Nephron (organoid): ENCODE measurements around the gene USF3.

Experiments used
- H3K27ac Mint-ChIP-seq, 3 experiments: 2 replicates each; pipeline ENCODE4 v1.8.0; 2020; ENCODE audit warnings: mixed read lengths in 3 of 3, mild to moderate bottlenecking in 2 of 3, moderate library complexity in 1 of 3
- H3K27me3 Mint-ChIP-seq: 2 replicates; pipeline ENCODE4 v1.8.0; 2021; ENCODE audit warnings: low read depth, mild to moderate bottlenecking, moderate library complexity, mixed read lengths
- H3K36me3 Mint-ChIP-seq: 2 replicates; pipeline ENCODE4 v1.8.0; 2020; ENCODE audit warnings: low read depth, mixed read lengths
- H3K4me1 Mint-ChIP-seq: 2 replicates; pipeline ENCODE4 v1.8.0; 2020; ENCODE audit warnings: mixed read lengths
- H3K4me3 Mint-ChIP-seq, 3 experiments: 2 replicates each; pipeline ENCODE4 v1.8.0; 2020; ENCODE audit warnings: mild to moderate bottlenecking in 3 of 3, mixed read lengths in 3 of 3, moderate library complexity in 2 of 3
- H3K9me3 Mint-ChIP-seq: 2 replicates; pipeline ENCODE4 v1.8.0; 2020; ENCODE audit warnings: mixed read lengths
- TF ChIP-seq, protein P1 (sequence below), 3 experiments: fragments of 200-600 bp; sonication (generic); IDR thresholded peaks; one replicate each; pipeline ENCODE4 v1.5.0; 2021; ENCODE audit warnings: antibody characterized with exemption in 3 of 3; ENCODE audit not compliant: unreplicated experiment in 3 of 3

The USF3 gene

GRCh38 chr3:113626503-113627371, 69.7 kb downstream of the USF3 start:
- TF ChIP-seq, protein P1, sequence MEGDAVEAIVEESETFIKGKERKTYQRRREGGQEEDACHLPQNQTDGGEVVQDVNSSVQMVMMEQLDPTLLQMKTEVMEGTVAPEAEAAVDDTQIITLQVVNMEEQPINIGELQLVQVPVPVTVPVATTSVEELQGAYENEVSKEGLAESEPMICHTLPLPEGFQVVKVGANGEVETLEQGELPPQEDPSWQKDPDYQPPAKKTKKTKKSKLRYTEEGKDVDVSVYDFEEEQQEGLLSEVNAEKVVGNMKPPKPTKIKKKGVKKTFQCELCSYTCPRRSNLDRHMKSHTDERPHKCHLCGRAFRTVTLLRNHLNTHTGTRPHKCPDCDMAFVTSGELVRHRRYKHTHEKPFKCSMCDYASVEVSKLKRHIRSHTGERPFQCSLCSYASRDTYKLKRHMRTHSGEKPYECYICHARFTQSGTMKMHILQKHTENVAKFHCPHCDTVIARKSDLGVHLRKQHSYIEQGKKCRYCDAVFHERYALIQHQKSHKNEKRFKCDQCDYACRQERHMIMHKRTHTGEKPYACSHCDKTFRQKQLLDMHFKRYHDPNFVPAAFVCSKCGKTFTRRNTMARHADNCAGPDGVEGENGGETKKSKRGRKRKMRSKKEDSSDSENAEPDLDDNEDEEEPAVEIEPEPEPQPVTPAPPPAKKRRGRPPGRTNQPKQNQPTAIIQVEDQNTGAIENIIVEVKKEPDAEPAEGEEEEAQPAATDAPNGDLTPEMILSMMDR (IDR thresholded peaks at IDR 0.05; ENCODE audit: unreplicated experiment in 3 of 3), result peak; percentile 95 to 97 (median 95)
- Mint-ChIP-seq H3K9me3 (no peaks in the 10 kb centered on the region), H3K27me3 (peaks cover 13% of the 10 kb centered on the region), H3K4me1 (peaks cover 34% of the 10 kb centered on the region), H3K27ac (peak overlapping the region; percentile 13 to 25 (median 22)), H3K36me3 (no peaks in the 10 kb centered on the region), H3K4me3 (no peak overlapping the region)

GRCh38 chr3:113625834-113626233, 70.6 kb downstream of the USF3 start:
- H3K9me3 Mint-ChIP-seq, result no peaks in the 10 kb centered on the region
- no peaks in the 10 kb centered on the region for H3K36me3 Mint-ChIP-seq
- no peak overlapping the region for H3K4me3 Mint-ChIP-seq
- TF ChIP-seq, protein P1 (IDR thresholded peaks at IDR 0.05; ENCODE audit: unreplicated experiment in 3 of 3), result no peak
- no peak overlapping the region for H3K27ac Mint-ChIP-seq
- peaks cover 13% of the 10 kb centered on the region for H3K27me3 Mint-ChIP-seq
- peaks cover 25% of the 10 kb centered on the region for H3K4me1 Mint-ChIP-seq

DNA sequence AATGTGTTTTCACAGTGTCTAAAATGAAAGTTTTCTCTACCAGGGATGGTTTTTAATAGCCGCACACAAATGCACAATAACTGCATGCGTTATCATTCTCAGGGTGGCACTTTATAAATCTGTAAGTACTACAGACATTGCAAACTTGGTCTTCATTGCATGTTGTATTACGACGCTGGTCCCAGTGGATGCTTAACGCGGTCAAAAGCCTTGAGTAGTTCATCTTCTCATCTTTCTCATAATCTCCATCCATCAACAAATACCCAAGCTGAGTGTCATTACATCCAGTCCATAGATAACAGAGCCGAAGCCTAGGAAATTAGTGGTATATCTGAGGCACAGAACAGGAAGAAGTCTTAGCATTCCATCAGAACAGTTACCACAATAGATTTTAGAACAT, 72.6 kb downstream of the USF3 start:
- Mint-ChIP-seq H3K36me3 (no peaks in the 10 kb centered on the region), H3K4me3 (no peak overlapping the region), H3K27me3 (peaks cover 13% of the 10 kb centered on the region), H3K4me1 (peaks cover 8% of the 10 kb centered on the region), H3K27ac (no peak overlapping the region), H3K9me3 (no peaks in the 10 kb centered on the region)
- TF ChIP-seq, protein P1 (IDR thresholded peaks at IDR 0.05; ENCODE audit: unreplicated experiment in 3 of 3), result no peak

DNA sequence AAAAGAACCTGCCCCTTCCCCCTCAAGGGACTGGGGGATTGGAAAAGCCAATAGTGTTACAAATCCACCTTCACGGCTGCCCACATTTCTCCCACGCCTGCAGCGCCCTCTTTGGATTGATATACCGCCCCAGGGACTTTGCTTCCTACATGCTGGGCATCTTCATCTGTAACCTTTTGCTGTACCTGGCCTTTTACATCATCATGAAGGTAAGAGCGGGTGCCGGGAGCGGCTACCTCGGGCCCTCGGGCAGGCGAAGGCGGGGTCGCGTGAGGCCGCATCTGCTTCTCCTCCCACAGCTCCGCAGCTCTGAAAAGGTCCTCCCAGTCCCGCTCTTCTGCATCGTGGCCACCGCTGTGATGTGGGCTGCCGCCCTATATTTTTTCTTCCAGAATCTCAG, 73.1 kb downstream of the USF3 start:
- H3K9me3 Mint-ChIP-seq, result no peaks in the 10 kb centered on the region
- peaks cover 13% of the 10 kb centered on the region for H3K27me3 Mint-ChIP-seq
- H3K4me1 Mint-ChIP-seq, result peaks cover 8% of the 10 kb centered on the region
- H3K36me3 Mint-ChIP-seq, result no peaks in the 10 kb centered on the region
- H3K27ac Mint-ChIP-seq, result no peak overlapping the region
- TF ChIP-seq, protein P1 (IDR thresholded peaks at IDR 0.05; ENCODE audit: unreplicated experiment in 3 of 3), result peak in 1 of 3 experiments; percentile 8
- H3K4me3 Mint-ChIP-seq, result no peak overlapping the region

DNA sequence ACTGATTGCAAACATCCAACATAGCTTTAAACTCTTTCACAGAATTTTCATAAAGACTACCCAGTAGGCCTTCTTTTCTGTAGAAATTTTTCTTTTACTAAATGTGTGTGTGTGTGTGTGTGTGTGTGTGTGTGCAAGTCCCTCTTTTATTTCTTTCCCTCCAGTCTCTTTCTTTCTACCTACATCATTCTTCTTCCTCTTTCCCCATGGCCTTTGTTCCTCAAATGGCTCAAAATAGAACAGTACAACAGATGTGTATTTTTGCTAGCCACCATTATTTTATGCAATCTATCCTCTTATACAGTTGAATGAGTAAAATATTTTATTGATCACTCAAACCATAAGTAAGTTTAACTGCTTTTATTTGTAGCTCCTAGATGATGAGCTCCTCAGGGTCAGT, 76.4 kb downstream of the USF3 start:
- no peak overlapping the region for H3K27ac Mint-ChIP-seq
- TF ChIP-seq, protein P1 (IDR thresholded peaks at IDR 0.05; ENCODE audit: unreplicated experiment in 3 of 3), result no peak
- no peaks in the 10 kb centered on the region for H3K36me3 Mint-ChIP-seq
- no peaks in the 10 kb centered on the region for H3K9me3 Mint-ChIP-seq
- peaks cover 9% of the 10 kb centered on the region for H3K27me3 Mint-ChIP-seq
- no peak overlapping the region for H3K4me3 Mint-ChIP-seq
- peaks cover 9% of the 10 kb centered on the region for H3K4me1 Mint-ChIP-seq

DNA sequence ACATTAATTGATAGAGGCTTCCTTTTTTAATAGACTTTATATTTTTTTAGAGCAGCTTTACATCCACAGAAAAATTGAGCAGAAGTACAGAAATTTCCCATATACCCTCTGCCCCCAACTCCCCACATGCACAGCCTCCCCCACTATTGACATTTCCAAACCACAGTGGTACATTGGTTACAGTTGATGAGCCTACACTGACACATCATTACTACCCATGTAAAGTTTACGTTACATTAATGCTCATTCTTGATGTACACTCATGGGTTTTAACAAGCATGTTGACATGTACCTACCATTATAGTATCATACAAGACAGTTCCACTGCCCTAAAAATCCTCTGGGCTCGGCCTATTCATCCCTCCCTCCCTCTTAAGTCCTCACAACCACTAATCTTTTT, 78.7 kb downstream of the USF3 start:
- H3K4me1 Mint-ChIP-seq, result peaks cover 9% of the 10 kb centered on the region
- H3K27me3 Mint-ChIP-seq, result no peaks in the 10 kb centered on the region
- TF ChIP-seq, protein P1 (IDR thresholded peaks at IDR 0.05; ENCODE audit: unreplicated experiment in 3 of 3), result no peak
- no peak overlapping the region for H3K27ac Mint-ChIP-seq
- H3K9me3 Mint-ChIP-seq, result no peaks in the 10 kb centered on the region
- no peaks in the 10 kb centered on the region for H3K36me3 Mint-ChIP-seq
- no peak overlapping the region for H3K4me3 Mint-ChIP-seq
